Upper lobe of right lung (tissue), 1 donor: ENCODE data around the gene GTF2F1. TPM values are rescaled to one million over a fixed set of nuclear protein-coding genes. Genes with fewer than 3 reads are reported as not detected.

ENCODE experiments used
- ATAC-seq: fragments of 200-7000 bp; cut with Tn5 transposase; one replicate; pipeline ENCODE4 v1.9.1; 2020; ENCODE audit warnings: mild to moderate bottlenecking, moderate library complexity
- DNase-seq: peaks from one replicate; pipeline ENCODE4 v3.0.0-alpha.2; 2020
- H3K27ac ChIP-seq: fragments of 200-600 bp; one replicate; pipeline ENCODE4 v1.8.0; 2022
- H3K27me3 ChIP-seq: fragments of 200-600 bp; one replicate; pipeline ENCODE4 v1.8.0; 2022; ENCODE audit warnings: mild to moderate bottlenecking
- H3K36me3 ChIP-seq: fragments of 200-600 bp; one replicate; pipeline ENCODE4 v1.8.0; 2022
- H3K4me1 ChIP-seq: fragments of 200-600 bp; one replicate; pipeline ENCODE4 v1.8.0; 2022
- H3K4me3 ChIP-seq: fragments of 200-600 bp; one replicate; pipeline ENCODE4 v1.8.0; 2022; ENCODE audit warnings: mild to moderate bottlenecking
- H3K9me3 ChIP-seq: fragments of 200-600 bp; one replicate; pipeline ENCODE4 v1.8.0; 2022
- intact Hi-C: fragments of 100-400 bp; cut with DNase I; formaldehyde crosslinking; loops from one replicate; pipeline ENCODE4 v1.11.0; 2022
- total RNA-seq: library from RNA; stranded (reverse); fragmentation: NEBNext Ultra II Directional; extraction: Animal tissue kit (Norgen Biotek cat#: 25700); gene quantifications from one replicate; pipeline ENCODE4 v1.2.1, GENCODE V29; 2021
- TF ChIP-seq, protein P1 (sequence below): fragments of 200-600 bp; IDR thresholded peaks from one replicate; pipeline ENCODE4 v1.8.0; 2022; ENCODE audit warnings: antibody characterized with exemption
- donor health status: DM: no; HTN: yes; CAD: no; lungs with severe emphysema.

The GTF2F1 gene
- total RNA-seq, 1 donor from 2014 or later, result 47.4 TPM

DNA sequence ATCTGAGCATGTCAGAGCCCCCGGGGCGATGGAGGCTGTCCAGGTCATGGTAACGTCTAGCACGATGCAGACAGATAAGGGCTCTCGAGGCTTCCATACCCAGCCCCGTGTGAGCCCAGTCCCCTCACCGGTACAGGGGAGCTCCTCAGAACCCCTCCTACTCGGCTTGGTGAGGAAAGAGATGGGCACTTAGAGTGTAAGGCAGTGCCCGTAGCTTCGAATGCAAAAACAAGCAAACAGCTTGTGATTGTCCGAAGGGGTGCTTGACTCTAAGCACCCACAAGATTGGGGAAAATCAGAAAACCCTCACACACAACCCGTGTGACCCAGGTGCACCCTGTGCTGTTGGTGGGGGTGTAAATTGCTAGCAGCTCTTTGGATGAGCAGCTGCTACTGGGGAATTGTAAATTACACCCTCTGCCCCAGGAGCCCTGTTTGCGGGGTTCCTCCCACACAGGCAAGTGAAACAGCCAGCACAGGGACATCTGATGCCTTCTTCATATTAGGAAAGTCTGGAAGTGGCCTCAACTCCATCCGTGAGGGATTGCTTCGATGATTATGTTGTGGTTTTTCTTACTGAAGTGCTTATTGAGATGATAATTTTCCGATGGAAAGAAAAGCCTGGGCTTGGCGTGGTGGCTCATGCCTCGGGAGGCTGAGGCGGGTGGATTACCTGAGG is 16.3 kb downstream of the GTF2F1 start:
- DNase-seq (no peak), ATAC-seq (no peak)
- Histone ChIP-seq H3K27me3 (no peaks in the 10 kb centered on the region), H3K36me3 (peaks cover 22% of the 10 kb centered on the region), H3K4me3 (no peak overlapping the region), H3K9me3 (no peaks in the 10 kb centered on the region), H3K27ac (no peak overlapping the region), H3K4me1 (no peaks in the 10 kb centered on the region)
- TF ChIP-seq, protein P1, sequence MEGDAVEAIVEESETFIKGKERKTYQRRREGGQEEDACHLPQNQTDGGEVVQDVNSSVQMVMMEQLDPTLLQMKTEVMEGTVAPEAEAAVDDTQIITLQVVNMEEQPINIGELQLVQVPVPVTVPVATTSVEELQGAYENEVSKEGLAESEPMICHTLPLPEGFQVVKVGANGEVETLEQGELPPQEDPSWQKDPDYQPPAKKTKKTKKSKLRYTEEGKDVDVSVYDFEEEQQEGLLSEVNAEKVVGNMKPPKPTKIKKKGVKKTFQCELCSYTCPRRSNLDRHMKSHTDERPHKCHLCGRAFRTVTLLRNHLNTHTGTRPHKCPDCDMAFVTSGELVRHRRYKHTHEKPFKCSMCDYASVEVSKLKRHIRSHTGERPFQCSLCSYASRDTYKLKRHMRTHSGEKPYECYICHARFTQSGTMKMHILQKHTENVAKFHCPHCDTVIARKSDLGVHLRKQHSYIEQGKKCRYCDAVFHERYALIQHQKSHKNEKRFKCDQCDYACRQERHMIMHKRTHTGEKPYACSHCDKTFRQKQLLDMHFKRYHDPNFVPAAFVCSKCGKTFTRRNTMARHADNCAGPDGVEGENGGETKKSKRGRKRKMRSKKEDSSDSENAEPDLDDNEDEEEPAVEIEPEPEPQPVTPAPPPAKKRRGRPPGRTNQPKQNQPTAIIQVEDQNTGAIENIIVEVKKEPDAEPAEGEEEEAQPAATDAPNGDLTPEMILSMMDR, result no peak
- intact Hi-C loops, result no loop called here

GRCh38 chr19:6375411-6376010 is 17.5 kb downstream of the GTF2F1 start, which contains the start of gene PSPN:
Gene PSPN (minus strand): TSS chr19:6375933. CDS start chr19:6375849, 84 bp downstream.
- no peaks in the 10 kb centered on the region for H3K9me3 ChIP-seq
- peaks cover 10% of the 10 kb centered on the region for H3K36me3 ChIP-seq
- DNase-seq (no peak), ATAC-seq (no peak)
- no peaks in the 10 kb centered on the region for H3K27me3 ChIP-seq
- no peaks in the 10 kb centered on the region for H3K4me1 ChIP-seq
- TF ChIP-seq, protein P1, result no peak
- intact Hi-C loops, result no loop called here
- H3K4me3 ChIP-seq, result no peak within 1 kb of the TSS
- no peak within 1 kb of the TSS for H3K27ac ChIP-seq

GRCh38 chr19:6374711-6375410 is 18.1 kb downstream of the GTF2F1 start:
- TF ChIP-seq, protein P1, result no peak
- H3K27me3 ChIP-seq, result no peaks in the 10 kb centered on the region
- ATAC-seq (no peak), DNase-seq (no peak)
- no peaks in the 10 kb centered on the region for H3K4me1 ChIP-seq
- no peaks in the 10 kb centered on the region for H3K9me3 ChIP-seq
- H3K4me3 ChIP-seq, result no peak overlapping the region
- intact Hi-C loops, result no loop called here
- H3K27ac ChIP-seq, result no peak overlapping the region
- H3K36me3 ChIP-seq, result peaks cover 4% of the 10 kb centered on the region

GRCh38 chr19:6374161-6374709 is 18.7 kb downstream of the GTF2F1 start:
- ATAC-seq, result no peak
- no peak for DNase-seq
- Histone ChIP-seq H3K4me3 (peak overlapping the region; percentile 86), H3K9me3 (no peaks in the 10 kb centered on the region), H3K4me1 (no peaks in the 10 kb centered on the region), H3K36me3 (peaks cover 2% of the 10 kb centered on the region), H3K27me3 (no peaks in the 10 kb centered on the region), H3K27ac (no peak overlapping the region)
- TF ChIP-seq, protein P1, result no peak
- intact Hi-C loops, result no loop called here

- intact Hi-C loops, result no loop called here
- TF ChIP-seq, protein P1, result no peak
- Histone ChIP-seq H3K27ac (no peak overlapping the region), H3K9me3 (no peaks in the 10 kb centered on the region), H3K27me3 (no peaks in the 10 kb centered on the region), H3K36me3 (peaks cover 7% of the 10 kb centered on the region), H3K4me3 (peak overlapping the region; percentile 86), H3K4me1 (no peaks in the 10 kb centered on the region)
- DNase-seq (no peak), ATAC-seq (no peak)
Observed at GRCh38 chr19:6373813-6374108, 19.2 kb downstream of the GTF2F1 start.
